IMR-90 (cell line): ENCODE measurements around the gene KLHL25. TPM values are rescaled to one million over a fixed set of nuclear protein-coding genes. Genes with fewer than 3 reads are reported as not detected.

ENCODE experiments used
- ATAC-seq: fragments of 200-7000 bp; cut with Tn5 transposase; 2 replicates; pipeline ENCODE4 v1.9.1; 2020; ENCODE audit warnings: low read depth, mild to moderate bottlenecking, moderate library complexity
- BruUV-seq: library from RNA; stranded (reverse); fragments of 400-500 nt; replicated peaks from 2 replicates; lab custom pipeline; 2021; lab: Mats Ljungman, UMichigan
- CTCF ChIA-PET: fragments of 300-600 bp; formaldehyde crosslinking; extraction: SDS; loops from one replicate; lab custom pipeline; 2021; ENCODE audit warnings: antibody characterized with exemption; lab: Yijun Ruan, JAX
- POLR2A ChIA-PET: fragments of 300-600 bp; sonication (Branson Sonifier 250); formaldehyde crosslinking; loops from one replicate; lab custom pipeline; 2022; ENCODE audit warnings: antibody characterized with exemption; ENCODE audit not compliant: unreplicated experiment; lab: Charles Lee
- DNase-seq: peaks from one replicate; pipeline ENCODE4 v3.0.0; 2013
- H2AFZ ChIP-seq: replicated peaks from 2 replicates; pipeline ENCODE3; 2013; ENCODE audit warnings: low read length, mild to moderate bottlenecking; ENCODE audit not compliant: poor library complexity
- H2AK5ac ChIP-seq: 2 replicates; pipeline ENCODE4 v1.6.1; 2013; ENCODE audit warnings: low read depth, low read length, inconsistent platforms
- H2AK9ac ChIP-seq: replicated peaks from 2 replicates; pipeline ENCODE3; 2013; ENCODE audit warnings: mild to moderate bottlenecking, low read depth, low read length, moderate library complexity; ENCODE audit not compliant: poor library complexity
- H2BK120ac ChIP-seq: 2 replicates; pipeline ENCODE4 v1.6.1; 2013; ENCODE audit warnings: low read depth, low read length, inconsistent platforms
- H2BK15ac ChIP-seq: 3 replicates; pipeline ENCODE4 v1.6.1; 2013; ENCODE audit warnings: low read depth, low read length, inconsistent platforms
- H2BK20ac ChIP-seq: 2 replicates; pipeline ENCODE4 v1.6.1; 2013; ENCODE audit warnings: low read depth, mild to moderate bottlenecking, inconsistent platforms, low read length, moderate library complexity
- H2BK5ac ChIP-seq: 2 replicates; pipeline ENCODE4 v1.6.1; 2013; ENCODE audit warnings: mild to moderate bottlenecking, low read depth, low read length, inconsistent platforms; ENCODE audit not compliant: poor library complexity, severe bottlenecking
- H3K14ac ChIP-seq: replicated peaks from 2 replicates; pipeline ENCODE4 v1.6.1; 2013; ENCODE audit warnings: low read depth, low read length, inconsistent platforms
- H3K18ac ChIP-seq: 2 replicates; pipeline ENCODE4 v1.6.1; 2013; ENCODE audit warnings: low read depth, low read length, control low read depth
- H3K23ac ChIP-seq: 2 replicates; pipeline ENCODE4 v1.6.1; 2013; ENCODE audit warnings: low read depth, low read length, inconsistent platforms
- H3K27ac ChIP-seq: 2 replicates; pipeline ENCODE4 v1.5.1; 2013; ENCODE audit warnings: mild to moderate bottlenecking, control low read depth, low read length; ENCODE audit not compliant: insufficient read depth
- H3K27me3 ChIP-seq: 2 replicates; pipeline ENCODE4 v1.6.1; 2013; ENCODE audit warnings: low read length; ENCODE audit not compliant: control insufficient read depth, insufficient read depth
- H3K36me3 ChIP-seq: 2 replicates; pipeline ENCODE4 v1.6.1; 2013; ENCODE audit warnings: low read length, mixed read lengths; ENCODE audit not compliant: control insufficient read depth, insufficient read depth
- H3K4ac ChIP-seq: 2 replicates; pipeline ENCODE4 v1.6.1; 2013; ENCODE audit warnings: low read depth, low read length, inconsistent platforms
- H3K4me1 ChIP-seq: 2 replicates; pipeline ENCODE4 v1.6.1; 2013; ENCODE audit warnings: low read length, mixed read lengths; ENCODE audit not compliant: control insufficient read depth, insufficient read depth
- H3K4me2 ChIP-seq: 2 replicates; pipeline ENCODE4 v1.6.1; 2013; ENCODE audit warnings: low read depth, mild to moderate bottlenecking, control low read depth, low read length, moderate library complexity
- H3K4me3 ChIP-seq: 2 replicates; pipeline ENCODE4 v1.5.1; 2013; ENCODE audit warnings: low read depth, mild to moderate bottlenecking, control low read depth, low read length, moderate library complexity; ENCODE audit not compliant: insufficient read depth
- H3K56ac ChIP-seq: 2 replicates; pipeline ENCODE4 v1.6.1; 2013; ENCODE audit warnings: low read length, inconsistent platforms; ENCODE audit not compliant: insufficient read depth; ENCODE audit errors: extremely low read depth
- H3K79me1 ChIP-seq, 2 experiments: 2 replicates each; pipeline ENCODE4 v1.6.1; 2013; ENCODE audit warnings: low read length in 2 of 2, inconsistent platforms in 1 of 2, low read depth in 1 of 2
- H3K9ac ChIP-seq: 2 replicates; pipeline ENCODE4 v1.6.1; 2013; ENCODE audit warnings: low read depth, low read length, control low read depth
- H3K9me1 ChIP-seq: 2 replicates; pipeline ENCODE4 v1.6.1; 2013; ENCODE audit warnings: low read length, inconsistent platforms; ENCODE audit not compliant: insufficient read depth
- H3K9me3 ChIP-seq: 2 replicates; pipeline ENCODE4 v1.6.1; 2013; ENCODE audit warnings: low read length; ENCODE audit not compliant: control insufficient read depth, insufficient read depth
- H4K20me1 ChIP-seq: 2 replicates; pipeline ENCODE4 v1.6.1; 2013; ENCODE audit warnings: low read length, inconsistent platforms; ENCODE audit not compliant: insufficient read depth
- H4K5ac ChIP-seq: 2 replicates; pipeline ENCODE4 v1.6.1; 2013; ENCODE audit warnings: mild to moderate bottlenecking, low read depth, low read length, control low read depth
- H4K8ac ChIP-seq, 2 experiments: 2 replicates each; pipeline ENCODE4 v1.6.1; 2013; ENCODE audit warnings: low read depth in 2 of 2, low read length in 2 of 2, control low read depth in 1 of 2, inconsistent platforms in 1 of 2
- H4K91ac ChIP-seq: 2 replicates; pipeline ENCODE4 v1.6.1; 2013; ENCODE audit warnings: low read depth, low read length, inconsistent platforms; ENCODE audit not compliant: insufficient read depth
- BHLHE40 ChIP-seq: fragments of 150-350 bp; IDR thresholded peaks from 2 replicates; pipeline ENCODE4 v1.6.1; 2016; ENCODE audit warnings: mild to moderate bottlenecking, low read depth, low read length
- CEBPB ChIP-seq: IDR thresholded peaks from 2 replicates; pipeline ENCODE4 v1.6.1; 2012; ENCODE audit warnings: low read depth, low read length, improper control_type of control experiment
- CTCF ChIP-seq: conservative IDR thresholded peaks from 2 replicates; pipeline ENCODE4 v1.5.1; 2012; ENCODE audit warnings: mild to moderate bottlenecking, low read depth, low read length, improper control_type of control experiment
- ELK1 ChIP-seq: fragments of 150-350 bp; IDR thresholded peaks from 2 replicates; pipeline ENCODE4 v1.6.1; 2016; ENCODE audit warnings: low read depth, mild to moderate bottlenecking, low read length, moderate library complexity, borderline replicate concordance
- FOS ChIP-seq: fragments of 150-350 bp; IDR thresholded peaks from 2 replicates; pipeline ENCODE4 v1.6.1; 2016; ENCODE audit warnings: low read depth, low read length
- MAFK ChIP-seq: IDR thresholded peaks from 2 replicates; pipeline ENCODE4 v1.6.1; 2012; ENCODE audit warnings: low read depth, low read length, improper control_type of control experiment
- MAZ ChIP-seq: IDR thresholded peaks from 2 replicates; pipeline ENCODE4 v1.6.1; 2012; ENCODE audit warnings: low read depth, mild to moderate bottlenecking, low read length, improper control_type of control experiment, moderate library complexity, borderline replicate concordance
- MXI1 ChIP-seq: IDR thresholded peaks from 2 replicates; pipeline ENCODE4 v1.6.1; 2012; ENCODE audit warnings: low read depth, mild to moderate bottlenecking, low read length, moderate library complexity, borderline replicate concordance
- NFE2L2 ChIP-seq: fragments of 150-350 bp; IDR thresholded peaks from 2 replicates; pipeline ENCODE4 v1.6.1; 2016; ENCODE audit warnings: low read depth, mild to moderate bottlenecking, low read length
- POLR2A ChIP-seq: IDR thresholded peaks from 2 replicates; pipeline ENCODE4 v1.6.1; 2012; ENCODE audit warnings: mild to moderate bottlenecking, low read depth, low read length
- RAD21 ChIP-seq: IDR thresholded peaks from 2 replicates; pipeline ENCODE4 v1.6.1; 2012; ENCODE audit warnings: low read length, improper control_type of control experiment
- RCOR1 ChIP-seq: IDR thresholded peaks from 2 replicates; pipeline ENCODE4 v1.6.1; 2012; ENCODE audit warnings: mild to moderate bottlenecking, low read length, improper control_type of control experiment; ENCODE audit not compliant: insufficient replicate concordance
- USF2 ChIP-seq: fragments of 150-350 bp; IDR thresholded peaks from 2 replicates; pipeline ENCODE4 v1.6.1; 2017; ENCODE audit warnings: mild to moderate bottlenecking, antibody characterized with exemption, low read length, low read depth
- WGBS, 2 experiments: methylation state at CpG; one replicate each; pipeline versions ENCODE4 v1.1.5 to v1.1.7; 2013; ENCODE audit warnings: missing lambda C conversion rate in 2 of 2; ENCODE audit not compliant: insufficient read length in 1 of 2; ENCODE audit errors: extremely low coverage in 2 of 2; 5-methylcytosine and 5-hydroxymethylcytosine counted together
- dilution Hi-C: fragments of 300-500 bp; cut with HindIII; formaldehyde crosslinking; loops from one replicate; pipeline ENCODE4 v1.14.3; 2018; ENCODE audit warnings: low sequenced_read_pairs; ENCODE audit not compliant: unreplicated experiment
- in situ Hi-C: fragments of 300-500 bp; cut with MboI; formaldehyde crosslinking; loops from 3 replicates; pipeline ENCODE4 v1.14.3; 2019; ENCODE audit warnings: low sequenced_read_pairs, inconsistent platforms, mixed read lengths
- intact Hi-C: fragments of 100-400 bp; cut with micrococcal nuclease; formaldehyde crosslinking; loops from 2 replicates; pipeline ENCODE4 v1.10.0; 2022
- polyA plus RNA-seq, 3 experiments: library from polyadenylated mRNA; depleted of rRNA; stranded (reverse); fragments of >200 nt; gene quantifications; 2 replicates each; pipeline ENCODE4 v1.2.3, GENCODE V29; 2012; ENCODE audit warnings: low replicate concordance in 1 of 3
- total RNA-seq: library from RNA; depleted of rRNA; stranded (reverse); fragments of >200 nt; gene quantifications from 2 replicates; pipeline ENCODE4 v1.2.3, GENCODE V29; 2012

Gene KLHL25
- total and polyA plus RNA-seq, 2 of the 4 experiments (the other 2 are of a cell fraction), result 2.7 to 5.6 TPM

- H3K4me2 ChIP-seq, result no peak overlapping the region
- no peak; the same call in 1 of the 2 replicates for ATAC-seq
- TF ChIP-seq MAZ (no peak), RCOR1 (no peak), CTCF (no peak), NFE2L2 (no peak), POLR2A (no peak), CEBPB (no peak), RAD21 (no peak), MXI1 (no peak), MAFK (no peak), FOS (no peak), ELK1 (no peak), BHLHE40 (no peak), USF2 (no peak)
These were observed 30.8 kb downstream of the KLHL25 start for GRCh38 chr15:85763673-85764633.

More at GRCh38 chr15:85763673-85764633, 30.8 kb downstream of the KLHL25 start:
- H2BK15ac ChIP-seq, result no peak overlapping the region
- peak overlapping the region in 1 of 2 experiments; percentile 9; a peak in 1 of 4 replicates for H4K8ac ChIP-seq
- 0 out of 2 replicates have a peak, but pooled peaks cover 4% of the 10 kb centered on the region for H3K9me1 ChIP-seq
- no peak for DNase-seq
- no TSS peak for BruUV-seq
- H3K4ac ChIP-seq, result no peak overlapping the region; the same call in 1 of the 2 replicates
- H2BK5ac ChIP-seq, result no peak overlapping the region
- 0 out of 2 replicates have a peak overlapping the region, but pooled peaks have one; percentile 6 for H4K91ac ChIP-seq
- H4K20me1 ChIP-seq, result peaks cover 19% of the 10 kb centered on the region; the same call in 1 of the 2 replicates
- H2AK9ac ChIP-seq, result peak overlapping the region; percentile 17
- H3K27ac ChIP-seq, result no peak overlapping the region
- dilution Hi-C loops, result no loop called here
- peak overlapping the region; percentile 36 for H2AFZ ChIP-seq
- no peak overlapping the region for H2BK20ac ChIP-seq
- H3K9ac ChIP-seq, result no peak overlapping the region
- CTCF ChIA-PET, result no interaction called here
- peaks cover 2% of the 10 kb centered on the region; the same call in 1 of the 2 replicates for H3K36me3 ChIP-seq
- peaks cover 6 to 27% of the 10 kb centered on the region in 2 experiments for H3K79me1 ChIP-seq
- peak overlapping the region; percentile 20; the same call in 1 of the 2 replicates for H4K5ac ChIP-seq
- peak overlapping the region; percentile 31; the same call in 1 of the 2 replicates for H3K18ac ChIP-seq
- H3K27me3 ChIP-seq, result no peaks in the 10 kb centered on the region
- H3K4me1 ChIP-seq, result no peaks in the 10 kb centered on the region; the same call in 1 of the 2 replicates
- intact Hi-C loops, result no loop called here
- H3K56ac ChIP-seq, result no peak overlapping the region
- no peak overlapping the region for H3K4me3 ChIP-seq
- H3K14ac ChIP-seq, result 0 out of 2 replicates have a peak overlapping the region, but pooled peaks have one; percentile 59
- no peak overlapping the region for H2AK5ac ChIP-seq
- no peaks in the 10 kb centered on the region for H3K9me3 ChIP-seq
- 88% methylated on average over 17 of the region's 28 CpGs; no CpG with 5 or more reads in 1 of the 2 experiments for WGBS, 2 experiments
- POLR2A ChIA-PET, result no interaction called here
- in situ Hi-C loops, result no loop called here
- peak overlapping the region; percentile 21; the same call in 1 of the 2 replicates for H2BK120ac ChIP-seq
- no peak overlapping the region for H3K23ac ChIP-seq
